Effector memory CD4-positive, alpha-beta T cell (primary cell): Measurements from ENCODE around the gene OPCML.

Experiments used
- DNase-seq, 3 donors: peaks; one replicate each; pipeline ENCODE4 v3.0.0-alpha.2; 2020
- H3K27ac ChIP-seq: 2 replicates; pipeline ENCODE4 v1.7.0; 2013; ENCODE audit warnings: mild to moderate bottlenecking, low read length, moderate library complexity; ENCODE audit not compliant: insufficient read depth, poor library complexity, severe bottlenecking
- H3K27me3 ChIP-seq: replicated peaks from 2 replicates; pipeline ENCODE4 v1.7.0; 2013; ENCODE audit warnings: mild to moderate bottlenecking, low read length; ENCODE audit not compliant: insufficient read depth, control insufficient read depth, poor library complexity, severe bottlenecking
- H3K36me3 ChIP-seq: 2 replicates; pipeline ENCODE4 v1.7.0; 2013; ENCODE audit warnings: mild to moderate bottlenecking, low read length, moderate library complexity; ENCODE audit not compliant: control insufficient read depth, insufficient read depth
- H3K4me1 ChIP-seq: 2 replicates; pipeline ENCODE4 v1.7.0; 2013; ENCODE audit warnings: low read length, mild to moderate bottlenecking; ENCODE audit not compliant: control insufficient read depth, insufficient read depth, poor library complexity, severe bottlenecking
- H3K4me3 ChIP-seq: 2 replicates; pipeline ENCODE4 v1.7.0; 2013; ENCODE audit warnings: low read length, low read depth, mild to moderate bottlenecking; ENCODE audit not compliant: insufficient read depth, poor library complexity, severe bottlenecking
- H3K9me3 ChIP-seq: 2 replicates; pipeline ENCODE4 v1.7.0; 2013; ENCODE audit warnings: mild to moderate bottlenecking, low read length, moderate library complexity; ENCODE audit not compliant: control insufficient read depth

The OPCML gene

GRCh38 chr11:133545199-133545803 lies 13.0 kb upstream of the OPCML start:
- Histone ChIP-seq H3K36me3 (no peaks in the 10 kb centered on the region), H3K27ac (no peak overlapping the region), H3K9me3 (no peaks in the 10 kb centered on the region), H3K4me3 (no peak overlapping the region), H3K27me3 (no peaks in the 10 kb centered on the region), H3K4me1 (no peaks in the 10 kb centered on the region)
- DNase-seq: no peak

GRCh38 chr11:133541720-133542095 lies 9.4 kb upstream of the OPCML start:
- no peaks in the 10 kb centered on the region for H3K36me3 ChIP-seq
- no peak overlapping the region for H3K4me3 ChIP-seq
- H3K27me3 ChIP-seq: no peaks in the 10 kb centered on the region
- no peak for DNase-seq
- H3K4me1 ChIP-seq: no peaks in the 10 kb centered on the region
- no peaks in the 10 kb centered on the region for H3K9me3 ChIP-seq
- H3K27ac ChIP-seq: no peak overlapping the region

DNA sequence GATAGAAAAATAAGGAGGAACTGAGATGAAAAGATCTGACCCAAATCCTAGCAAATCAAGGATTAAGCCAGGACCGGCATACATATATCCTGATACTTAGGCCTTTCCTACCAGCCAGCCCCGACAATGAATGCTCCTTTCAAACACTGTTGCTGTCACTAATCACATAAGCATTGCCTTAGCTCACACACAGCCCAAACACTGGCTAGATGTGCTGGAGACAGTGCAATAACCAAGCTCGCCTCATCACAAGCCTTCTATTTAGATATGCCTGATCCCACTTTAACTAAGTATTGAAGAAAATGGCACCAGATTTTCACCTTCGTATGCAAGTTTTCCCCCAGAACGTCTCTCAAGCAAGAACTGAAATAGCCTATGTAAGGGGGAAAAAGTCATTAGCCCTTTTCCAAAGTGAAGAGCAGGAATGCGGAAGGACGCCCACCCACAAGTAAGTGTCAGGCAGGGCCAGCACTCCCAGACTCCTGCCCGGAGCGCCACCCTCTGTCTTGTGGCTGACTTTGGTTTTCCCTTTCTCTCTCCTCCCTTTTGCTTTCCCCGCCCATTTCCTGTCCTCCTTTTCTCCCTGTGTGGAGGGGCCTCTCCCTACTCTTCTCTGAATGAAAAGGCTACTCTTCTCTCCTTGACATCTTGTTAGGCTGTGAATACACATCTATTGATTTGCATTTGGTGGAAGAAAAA lies 8.9 kb upstream of the OPCML start:
- no peak for DNase-seq
- no peak overlapping the region for H3K27ac ChIP-seq
- no peaks in the 10 kb centered on the region for H3K36me3 ChIP-seq
- no peaks in the 10 kb centered on the region for H3K27me3 ChIP-seq
- no peaks in the 10 kb centered on the region for H3K4me1 ChIP-seq
- no peak overlapping the region for H3K4me3 ChIP-seq
- H3K9me3 ChIP-seq: no peaks in the 10 kb centered on the region

DNA sequence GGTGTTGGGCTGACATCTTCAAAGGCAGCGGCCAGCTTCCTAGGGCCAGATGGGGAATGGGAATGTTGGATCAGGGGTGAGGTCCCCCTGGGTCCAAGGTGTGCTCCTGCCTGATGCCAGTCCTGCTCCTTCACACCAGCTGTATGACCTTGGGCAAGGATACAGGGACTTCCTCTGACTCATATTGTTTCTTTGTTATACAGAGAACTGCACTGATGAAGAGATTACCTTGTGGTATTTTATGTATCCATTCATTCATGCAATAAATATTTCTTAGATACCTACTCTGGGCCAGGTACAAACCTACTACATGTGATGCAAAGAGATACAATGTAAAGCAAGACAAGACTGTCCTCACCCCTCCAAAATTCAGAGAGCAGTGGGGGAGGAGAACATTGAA lies 3.9 kb upstream of the OPCML start:
- Histone ChIP-seq H3K36me3 (no peaks in the 10 kb centered on the region), H3K4me3 (no peak overlapping the region), H3K9me3 (no peaks in the 10 kb centered on the region), H3K27ac (no peak overlapping the region), H3K4me1 (no peaks in the 10 kb centered on the region), H3K27me3 (no peaks in the 10 kb centered on the region)
- no peak for DNase-seq

DNA sequence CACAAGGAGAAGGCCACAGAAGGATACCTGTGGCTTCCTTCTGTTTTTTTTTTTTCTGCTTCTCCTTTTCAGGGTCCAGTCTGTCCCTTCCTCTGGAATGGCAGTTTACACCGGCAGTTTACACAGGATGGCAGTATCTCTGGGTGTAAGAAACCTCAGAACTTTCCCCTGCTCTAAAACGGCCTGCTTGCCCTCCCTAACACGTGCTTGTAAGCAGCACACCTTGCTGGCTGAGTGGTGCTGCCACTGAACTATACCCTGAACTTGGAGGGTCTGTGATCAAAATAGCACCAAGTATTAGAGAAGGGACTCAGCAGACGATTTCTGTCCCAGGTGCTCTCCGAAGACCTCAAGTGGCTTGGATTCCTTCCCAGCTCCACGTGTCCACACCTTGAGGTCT lies 904 bp upstream of the OPCML start:
- Histone ChIP-seq H3K4me3 (no peak overlapping the region), H3K27ac (no peak overlapping the region), H3K9me3 (no peaks in the 10 kb centered on the region), H3K27me3 (no peaks in the 10 kb centered on the region), H3K36me3 (no peaks in the 10 kb centered on the region), H3K4me1 (no peaks in the 10 kb centered on the region)
- DNase-seq: no peak

DNA sequence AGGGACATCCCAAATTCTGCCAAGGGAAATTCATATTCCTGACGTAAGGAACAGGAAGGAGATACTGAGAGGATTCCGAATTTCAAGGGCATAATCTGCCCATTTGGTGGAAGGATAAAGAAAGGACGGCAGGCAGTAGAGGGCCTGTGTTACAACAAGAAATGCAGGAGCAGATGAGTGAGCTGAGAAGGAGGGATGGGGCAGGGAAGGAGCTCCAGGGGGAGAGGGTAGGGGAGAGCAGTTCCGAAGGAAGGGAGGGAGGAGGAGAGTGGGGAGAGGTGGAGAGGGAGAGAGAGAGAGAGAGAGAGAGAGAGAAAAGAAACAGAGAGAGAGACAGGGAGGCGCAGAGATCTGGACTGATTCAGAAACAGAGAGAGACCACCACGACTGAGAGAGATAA lies 843 bp downstream of the OPCML start:
- Histone ChIP-seq H3K9me3 (no peaks in the 10 kb centered on the region), H3K27ac (no peak overlapping the region), H3K36me3 (no peaks in the 10 kb centered on the region), H3K4me1 (no peaks in the 10 kb centered on the region), H3K27me3 (no peaks in the 10 kb centered on the region), H3K4me3 (no peak overlapping the region)
- no peak for DNase-seq

- Histone ChIP-seq H3K36me3 (no peaks in the 10 kb centered on the region), H3K27me3 (no peaks in the 10 kb centered on the region), H3K27ac (no peak overlapping the region), H3K9me3 (no peaks in the 10 kb centered on the region), H3K4me3 (no peak overlapping the region), H3K4me1 (no peaks in the 10 kb centered on the region)
- DNase-seq: no peak
These were observed 1.8 kb downstream of the OPCML start for GRCh38 chr11:133530501-133530835.

- H3K27ac ChIP-seq: no peak overlapping the region
- H3K4me3 ChIP-seq: no peak overlapping the region
- DNase-seq: no peak
- H3K4me1 ChIP-seq: no peaks in the 10 kb centered on the region
- no peaks in the 10 kb centered on the region for H3K9me3 ChIP-seq
- no peaks in the 10 kb centered on the region for H3K36me3 ChIP-seq
- no peaks in the 10 kb centered on the region for H3K27me3 ChIP-seq
These were observed 2.3 kb downstream of the OPCML start for GRCh38 chr11:133529807-133530500.

DNA sequence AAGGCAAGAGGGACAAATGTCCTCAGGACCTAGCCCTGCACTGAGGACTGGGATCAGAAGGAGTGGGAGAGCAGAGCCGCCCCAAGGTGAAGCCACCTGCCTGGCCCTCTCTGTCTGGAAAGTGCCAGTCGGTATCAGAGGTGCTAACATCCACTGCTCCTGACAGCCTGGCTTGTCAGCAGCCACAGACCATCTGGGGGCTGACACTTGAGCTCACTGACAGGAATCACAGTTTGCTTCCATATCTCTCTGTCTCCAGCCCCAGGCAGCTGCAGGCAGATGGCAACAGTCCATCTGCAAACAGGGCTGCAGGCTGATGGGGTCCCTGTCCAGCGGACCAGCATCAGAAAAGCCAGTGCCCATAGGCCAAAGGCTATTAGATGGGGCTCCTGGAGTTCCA lies 5.5 kb downstream of the OPCML start:
- Histone ChIP-seq H3K4me3 (no peak overlapping the region), H3K4me1 (no peaks in the 10 kb centered on the region), H3K9me3 (no peaks in the 10 kb centered on the region), H3K27me3 (no peaks in the 10 kb centered on the region), H3K36me3 (no peaks in the 10 kb centered on the region), H3K27ac (no peak overlapping the region)
- DNase-seq: no peak

DNA sequence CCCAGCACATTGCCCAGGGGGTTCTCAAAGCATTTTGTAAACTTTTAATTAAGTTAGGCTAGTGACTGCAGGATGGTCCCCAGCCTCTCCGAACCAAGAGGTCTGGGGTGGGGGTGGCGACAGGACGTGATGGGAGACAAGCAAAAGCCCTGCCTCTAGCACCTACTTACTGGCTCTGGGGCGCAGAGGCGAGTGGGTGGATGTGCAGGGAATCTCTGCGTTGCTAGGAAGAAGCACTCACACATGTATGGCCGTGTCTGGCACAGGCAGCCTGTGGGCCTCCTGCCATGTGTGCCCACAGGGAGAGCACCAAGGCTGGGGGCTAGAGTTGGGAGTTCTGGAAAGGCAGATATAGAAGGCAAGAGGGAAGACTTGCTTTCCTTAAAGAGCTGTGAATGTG lies 6.3 kb downstream of the OPCML start:
- DNase-seq: no peak
- no peaks in the 10 kb centered on the region for H3K27me3 ChIP-seq
- H3K27ac ChIP-seq: no peak overlapping the region
- H3K4me1 ChIP-seq: no peaks in the 10 kb centered on the region
- no peaks in the 10 kb centered on the region for H3K36me3 ChIP-seq
- no peaks in the 10 kb centered on the region for H3K9me3 ChIP-seq
- no peak overlapping the region for H3K4me3 ChIP-seq
